MCF 10A (cell line): ENCODE measurements around the gene GPC5. TPM values are rescaled to one million over a fixed set of nuclear protein-coding genes. Genes with fewer than 3 reads are reported as not detected.

Experiments
- BruUV-seq: library from RNA; stranded (reverse); fragments of 400-500 nt; replicated peaks from 2 replicates; lab custom pipeline; 2021; lab: Mats Ljungman, UMichigan
- CTCF ChIA-PET: fragments of 300-600 bp; sonication (Branson Sonifier 250); formaldehyde crosslinking; extraction: SDS; loops from one replicate; lab custom pipeline; 2021; ENCODE audit warnings: antibody characterized with exemption, inconsistent platforms; lab: Yijun Ruan, JAX
- POLR2A ChIA-PET: fragments of 300-600, 350-650 bp; sonication (Branson Sonifier 250); formaldehyde crosslinking; extraction: SDS; loops from one replicate; lab custom pipeline; 2020; ENCODE audit warnings: antibody characterized with exemption, inconsistent platforms; lab: Yijun Ruan, JAX
- DNase-seq: peaks from one replicate; pipeline ENCODE4 v3.0.0-alpha.2; 2018; ENCODE audit not compliant: unreplicated experiment
- H3K27ac Mint-ChIP-seq: one replicate; pipeline ENCODE4 v1.8.0; 2022; ENCODE audit warnings: mild to moderate bottlenecking, low read depth, mixed read lengths; ENCODE audit not compliant: unreplicated experiment
- H3K27me3 Mint-ChIP-seq: one replicate; pipeline ENCODE4 v1.8.0; 2022; ENCODE audit warnings: mixed read lengths; ENCODE audit not compliant: insufficient read depth, unreplicated experiment
- H3K36me3 Mint-ChIP-seq: one replicate; pipeline ENCODE4 v1.8.0; 2022; ENCODE audit warnings: mild to moderate bottlenecking, moderate library complexity, mixed read lengths; ENCODE audit not compliant: insufficient read depth, unreplicated experiment
- H3K4me1 Mint-ChIP-seq: one replicate; pipeline ENCODE4 v1.8.0; 2022; ENCODE audit warnings: mixed read lengths; ENCODE audit not compliant: insufficient read depth, unreplicated experiment
- H3K4me3 Mint-ChIP-seq: one replicate; pipeline ENCODE4 v1.8.0; 2022; ENCODE audit warnings: mild to moderate bottlenecking, moderate library complexity, mixed read lengths; ENCODE audit not compliant: unreplicated experiment
- H3K9me3 Mint-ChIP-seq: one replicate; pipeline ENCODE4 v1.8.0; 2022; ENCODE audit warnings: mixed read lengths; ENCODE audit not compliant: unreplicated experiment
- CTCF ChIP-seq: fragments of 200-600 bp; IDR thresholded peaks from one replicate; pipeline ENCODE4 v1.8.0; 2022; ENCODE audit warnings: antibody characterized with exemption, mild to moderate bottlenecking; ENCODE audit not compliant: unreplicated experiment
- intact Hi-C: fragments of 100-400 bp; cut with micrococcal nuclease; formaldehyde crosslinking; loops from 2 replicates; pipeline ENCODE4 v1.14.1; 2022
- total RNA-seq: library from RNA; stranded (reverse); gene quantifications from 2 replicates; pipeline ENCODE4 v1.2.3, GENCODE V29; 2022

The GPC5 gene
- total RNA-seq, 1 experiment from 2014 or later: not detected

DNA sequence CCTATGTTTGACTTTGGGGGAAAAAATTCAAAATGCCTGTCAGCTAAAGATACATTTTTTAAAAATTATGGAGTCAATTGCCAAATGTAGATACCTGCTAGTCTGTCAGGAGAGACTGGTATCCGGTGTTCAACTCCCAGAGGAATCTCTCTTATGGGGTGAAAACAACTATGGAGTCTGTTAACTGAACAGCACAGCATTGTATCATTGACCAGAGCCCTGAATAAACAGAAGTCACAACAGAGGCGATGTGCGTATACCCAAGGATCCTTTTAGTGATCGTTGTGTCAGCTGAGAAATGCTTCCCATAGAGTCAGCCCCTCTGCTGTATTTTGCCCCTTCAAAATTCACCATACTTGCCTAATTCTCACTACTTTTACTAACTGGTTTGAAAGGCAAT is 257.3 kb downstream of the GPC5 start:
- CTCF ChIA-PET: no interaction called here
- H3K9me3 Mint-ChIP-seq: no peaks in the 10 kb centered on the region

DNA sequence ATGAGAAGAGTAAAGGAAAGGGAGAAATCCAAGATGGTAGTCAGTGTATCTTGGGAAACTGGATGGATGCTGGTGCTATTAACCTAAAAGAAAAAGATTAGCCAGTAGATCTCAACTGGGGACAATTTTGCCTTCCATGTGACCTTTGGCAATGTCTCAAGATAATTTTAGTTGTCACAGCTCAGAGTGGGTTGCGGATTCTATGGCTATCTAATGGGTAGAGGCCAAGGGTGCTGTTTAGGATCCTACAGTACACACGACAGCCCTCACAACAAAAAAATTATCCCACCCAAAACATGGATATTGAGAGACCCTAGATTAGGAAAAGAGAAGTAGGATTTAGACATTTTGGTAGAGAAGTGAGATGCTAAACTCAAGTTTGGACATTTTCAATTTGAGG is 258.9 kb downstream of the GPC5 start:
- Mint-ChIP-seq H3K9me3 (peaks cover 10% of the 10 kb centered on the region), H3K27ac (no peak overlapping the region), H3K4me3 (no peak overlapping the region), H3K36me3 (no peaks in the 10 kb centered on the region), H3K4me1 (peaks cover 7% of the 10 kb centered on the region), H3K27me3 (no peaks in the 10 kb centered on the region)
- DNase-seq: no peak
- CTCF ChIA-PET: no interaction called here
- intact Hi-C loops: no loop called here
- TF ChIP-seq CTCF: no peak
- BruUV-seq: no TSS peak
- POLR2A ChIA-PET: no interaction called here

More for the DNA sequence above, 257.3 kb downstream of the GPC5 start:
- intact Hi-C loops: no loop called here
- DNase-seq: no peak
- no peak overlapping the region for H3K27ac Mint-ChIP-seq
- no peaks in the 10 kb centered on the region for H3K36me3 Mint-ChIP-seq
- H3K4me3 Mint-ChIP-seq: no peak overlapping the region
- POLR2A ChIA-PET: no interaction called here
- no peaks in the 10 kb centered on the region for H3K27me3 Mint-ChIP-seq
- peaks cover 9% of the 10 kb centered on the region for H3K4me1 Mint-ChIP-seq
- BruUV-seq: no TSS peak
- no peak for TF ChIP-seq CTCF

GRCh38 chr13:91659256-91660075 is 261.0 kb downstream of the GPC5 start:
- Mint-ChIP-seq H3K9me3 (peaks cover 10% of the 10 kb centered on the region), H3K4me1 (no peaks in the 10 kb centered on the region), H3K27me3 (no peaks in the 10 kb centered on the region), H3K27ac (no peak overlapping the region), H3K4me3 (no peak overlapping the region), H3K36me3 (no peaks in the 10 kb centered on the region)
- ChIA-PET CTCF (interaction anchor here (1.1 kb wide), 1 partner anchor 14 kb away, joined by 3 read pairs; no protein-coding TSS in a partner anchor), POLR2A (interaction anchor here (0.6 kb wide), 1 partner anchor 1910 kb away, joined by 3 read pairs; no protein-coding TSS in a partner anchor)
- TF ChIP-seq CTCF: no peak
- DNase-seq: no peak
- no TSS peak for BruUV-seq
- intact Hi-C loops: no loop called here

GRCh38 chr13:91660076-91660415 is 261.6 kb downstream of the GPC5 start:
- Mint-ChIP-seq H3K36me3 (no peaks in the 10 kb centered on the region), H3K27ac (no peak overlapping the region), H3K4me1 (no peaks in the 10 kb centered on the region), H3K27me3 (no peaks in the 10 kb centered on the region), H3K4me3 (no peak overlapping the region), H3K9me3 (peaks cover 10% of the 10 kb centered on the region)
- intact Hi-C loops: no loop called here
- no peak for TF ChIP-seq CTCF
- ChIA-PET POLR2A (interaction anchor here (0.6 to 1.0 kb wide), 2 partner anchors 9 to 1910 kb away, joined by 3 read pairs; no protein-coding TSS in a partner anchor), CTCF (interaction anchor here (0.6 kb wide), 1 partner anchor 62 kb away, joined by 3 read pairs; no protein-coding TSS in a partner anchor)
- no peak for DNase-seq
- BruUV-seq: no TSS peak
